Adipocyte (in vitro differentiated cells): ENCODE results near the gene CPA1.

ENCODE experiments used
- DNase-seq: peaks from one replicate; pipeline ENCODE4 v3.0.0-alpha.2; 2015; ENCODE audit warnings: low read depth
- H3K27me3 ChIP-seq: replicated peaks from 2 replicates; pipeline ENCODE4 v1.7.0; 2013; ENCODE audit warnings: mild to moderate bottlenecking, low read length, moderate library complexity; ENCODE audit not compliant: control insufficient read depth, insufficient read depth
- H3K36me3 ChIP-seq: 2 replicates; pipeline ENCODE4 v1.7.0; 2013; ENCODE audit warnings: low read length, mild to moderate bottlenecking, moderate library complexity; ENCODE audit not compliant: control insufficient read depth, insufficient read depth, severe bottlenecking
- H3K4me1 ChIP-seq: 2 replicates; pipeline ENCODE4 v1.7.0; 2013; ENCODE audit warnings: mild to moderate bottlenecking, low read length, moderate library complexity; ENCODE audit not compliant: control insufficient read depth, insufficient read depth
- H3K4me3 ChIP-seq: 2 replicates; pipeline ENCODE4 v1.7.0; 2013; ENCODE audit warnings: mild to moderate bottlenecking, low read length, moderate library complexity
- H3K9ac ChIP-seq: 2 replicates; pipeline ENCODE4 v1.7.0; 2013; ENCODE audit warnings: mild to moderate bottlenecking, low read length, moderate library complexity
- H3K9me3 ChIP-seq: 2 replicates; pipeline ENCODE4 v1.7.0; 2013; ENCODE audit warnings: mild to moderate bottlenecking, low read length, moderate library complexity; ENCODE audit not compliant: control insufficient read depth

Gene CPA1

GRCh38 chr7:130400120-130400572, 19.9 kb downstream of the CPA1 start:
- Histone ChIP-seq H3K4me3 (peak overlapping the region; percentile 44), H3K9ac (peak overlapping the region; percentile 82), H3K27me3 (no peaks in the 10 kb centered on the region), H3K4me1 (peaks cover 74% of the 10 kb centered on the region), H3K36me3 (no peaks in the 10 kb centered on the region), H3K9me3 (no peaks in the 10 kb centered on the region)
- peak; percentile 95 for DNase-seq

- Histone ChIP-seq H3K9ac (peak overlapping the region; percentile 82), H3K9me3 (no peaks in the 10 kb centered on the region), H3K4me1 (peaks cover 65% of the 10 kb centered on the region), H3K36me3 (no peaks in the 10 kb centered on the region), H3K4me3 (peak overlapping the region; percentile 44), H3K27me3 (no peaks in the 10 kb centered on the region)
- peak; percentile 66 for DNase-seq
Measured at GRCh38 chr7:130401101-130401500, 20.8 kb downstream of the CPA1 start.

- Histone ChIP-seq H3K9me3 (no peaks in the 10 kb centered on the region), H3K27me3 (no peaks in the 10 kb centered on the region), H3K36me3 (no peaks in the 10 kb centered on the region), H3K9ac (peak overlapping the region; percentile 82), H3K4me3 (no peak overlapping the region), H3K4me1 (peaks cover 60% of the 10 kb centered on the region)
- no peak for DNase-seq
Measured at GRCh38 chr7:130401578-130401977, 21.3 kb downstream of the CPA1 start.

- Histone ChIP-seq H3K9me3 (no peaks in the 10 kb centered on the region), H3K9ac (no peak overlapping the region), H3K27me3 (no peaks in the 10 kb centered on the region), H3K4me3 (no peak overlapping the region), H3K4me1 (peaks cover 46% of the 10 kb centered on the region), H3K36me3 (no peaks in the 10 kb centered on the region)
- no peak for DNase-seq
Measured at GRCh38 chr7:130405003-130405402, 24.7 kb downstream of the CPA1 start.

- peak overlapping the region; percentile 61 for H3K9ac ChIP-seq
Measured at GRCh38 chr7:130409067-130409711, 28.9 kb downstream of the CPA1 start.

GRCh38 chr7:130409712-130410072, 29.4 kb downstream of the CPA1 start:
- Histone ChIP-seq H3K9me3 (no peaks in the 10 kb centered on the region), H3K9ac (no peak overlapping the region), H3K36me3 (no peaks in the 10 kb centered on the region), H3K4me3 (no peak overlapping the region), H3K27me3 (no peaks in the 10 kb centered on the region), H3K4me1 (peaks cover 19% of the 10 kb centered on the region)
- DNase-seq = no peak

More at GRCh38 chr7:130409067-130409711, 28.9 kb downstream of the CPA1 start:
- H3K4me3 ChIP-seq = peak overlapping the region; percentile 31
- DNase-seq = peak; percentile 56
- H3K9me3 ChIP-seq = no peaks in the 10 kb centered on the region
- peaks cover 19% of the 10 kb centered on the region for H3K4me1 ChIP-seq
- no peaks in the 10 kb centered on the region for H3K36me3 ChIP-seq
- no peaks in the 10 kb centered on the region for H3K27me3 ChIP-seq

GRCh38 chr7:130410868-130411541, 30.7 kb downstream of the CPA1 start:
- no peak for DNase-seq
- no peaks in the 10 kb centered on the region for H3K9me3 ChIP-seq
- peaks cover 27% of the 10 kb centered on the region for H3K4me1 ChIP-seq
- no peaks in the 10 kb centered on the region for H3K27me3 ChIP-seq
- H3K9ac ChIP-seq = no peak overlapping the region
- H3K36me3 ChIP-seq = no peaks in the 10 kb centered on the region
- H3K4me3 ChIP-seq = no peak overlapping the region

GRCh38 chr7:130413201-130413600, 32.9 kb downstream of the CPA1 start:
- Histone ChIP-seq H3K9ac (no peak overlapping the region), H3K4me3 (no peak overlapping the region), H3K27me3 (no peaks in the 10 kb centered on the region), H3K4me1 (peaks cover 25% of the 10 kb centered on the region), H3K9me3 (no peaks in the 10 kb centered on the region), H3K36me3 (no peaks in the 10 kb centered on the region)
- no peak for DNase-seq

- no peaks in the 10 kb centered on the region for H3K27me3 ChIP-seq
- peaks cover 10% of the 10 kb centered on the region for H3K4me1 ChIP-seq
- DNase-seq = no peak
- no peaks in the 10 kb centered on the region for H3K36me3 ChIP-seq
- H3K4me3 ChIP-seq = no peak overlapping the region
- H3K9ac ChIP-seq = no peak overlapping the region
- H3K9me3 ChIP-seq = no peaks in the 10 kb centered on the region
Measured at GRCh38 chr7:130415006-130415405, 34.7 kb downstream of the CPA1 start.

GRCh38 chr7:130417213-130417612, 36.9 kb downstream of the CPA1 start:
- H3K36me3 ChIP-seq = no peaks in the 10 kb centered on the region
- no peak for DNase-seq
- no peak overlapping the region for H3K9ac ChIP-seq
- H3K27me3 ChIP-seq = no peaks in the 10 kb centered on the region
- H3K9me3 ChIP-seq = no peaks in the 10 kb centered on the region
- H3K4me3 ChIP-seq = no peak overlapping the region
- H3K4me1 ChIP-seq = peaks cover 26% of the 10 kb centered on the region

GRCh38 chr7:130418306-130418705, 38.0 kb downstream of the CPA1 start:
- Histone ChIP-seq H3K9ac (no peak overlapping the region), H3K27me3 (no peaks in the 10 kb centered on the region), H3K4me3 (no peak overlapping the region), H3K36me3 (no peaks in the 10 kb centered on the region), H3K9me3 (no peaks in the 10 kb centered on the region), H3K4me1 (peaks cover 28% of the 10 kb centered on the region)
- no peak for DNase-seq
